SW480 (cell line): ENCODE measurements around the gene ABHD12B.

Experiments used
- DNase-seq: peaks from one replicate; pipeline ENCODE4 v3.0.0-alpha.2; 2016; ENCODE audit warnings: low spot score

The ABHD12B gene

GRCh38 chr14:50871914-50872732, at the start of gene ABHD12B:
Gene ABHD12B, plus strand, starts transcription at chr14:50872053. Its CDS starts 122 bp downstream, at chr14:50872175.
- no peak for DNase-seq

- no peak for DNase-seq
These were observed 49.3 kb upstream of the ABHD12B start for GRCh38 chr14:50822501-50823042.

GRCh38 chr14:50823051-50823761, 48.6 kb upstream of the ABHD12B start:
- no peak for DNase-seq

GRCh38 chr14:50823762-50824636, 47.9 kb upstream of the ABHD12B start:
- no peak for DNase-seq

- DNase-seq: no peak
These were observed 46.5 kb upstream of the ABHD12B start for GRCh38 chr14:50825307-50825706.

GRCh38 chr14:50826681-50827080, 45.2 kb upstream of the ABHD12B start:
- no peak for DNase-seq

GRCh38 chr14:50828721-50829488, 42.9 kb upstream of the ABHD12B start:
- peak; percentile 22 for DNase-seq

- peak; percentile 50 for DNase-seq
These were observed 42.3 kb upstream of the ABHD12B start for GRCh38 chr14:50829489-50830043.

- peak; percentile 61 for DNase-seq
These were observed 41.6 kb upstream of the ABHD12B start for GRCh38 chr14:50830044-50830931.

GRCh38 chr14:50830932-50831725, 40.7 kb upstream of the ABHD12B start, which contains the start of gene NIN:
Gene NIN, minus strand, starts transcription at chr14:50831162. Its CDS starts 9,106 bp downstream, at chr14:50822056.
- peak; percentile 77 for DNase-seq

- DNase-seq: peak; percentile 33
These were observed 40.1 kb upstream of the ABHD12B start for GRCh38 chr14:50831726-50832168.

GRCh38 chr14:50832935-50833630, 38.8 kb upstream of the ABHD12B start:
- DNase-seq: no peak

- no peak for DNase-seq
These were observed 37.0 kb upstream of the ABHD12B start for GRCh38 chr14:50834802-50835276.

GRCh38 chr14:50835280-50835679, 36.6 kb upstream of the ABHD12B start:
- peak; percentile 19 for DNase-seq

GRCh38 chr14:50836515-50836914, 35.3 kb upstream of the ABHD12B start:
- DNase-seq: no peak

GRCh38 chr14:50837271-50837670, 34.6 kb upstream of the ABHD12B start:
- DNase-seq: no peak

- no peak for DNase-seq
These were observed 33.9 kb upstream of the ABHD12B start for GRCh38 chr14:50837850-50838470.

GRCh38 chr14:50839048-50839447, 32.8 kb upstream of the ABHD12B start:
- DNase-seq: peak; percentile 23
